ENCODE data around the gene GFRA4. TPM values are rescaled to one million over a fixed set of nuclear protein-coding genes. Genes with fewer than 3 reads are reported as not detected.

The GFRA4 gene
- polyA plus RNA-seq, 1 of the 3 experiments (the other 2 are of a cell fraction): not detected

DNA sequence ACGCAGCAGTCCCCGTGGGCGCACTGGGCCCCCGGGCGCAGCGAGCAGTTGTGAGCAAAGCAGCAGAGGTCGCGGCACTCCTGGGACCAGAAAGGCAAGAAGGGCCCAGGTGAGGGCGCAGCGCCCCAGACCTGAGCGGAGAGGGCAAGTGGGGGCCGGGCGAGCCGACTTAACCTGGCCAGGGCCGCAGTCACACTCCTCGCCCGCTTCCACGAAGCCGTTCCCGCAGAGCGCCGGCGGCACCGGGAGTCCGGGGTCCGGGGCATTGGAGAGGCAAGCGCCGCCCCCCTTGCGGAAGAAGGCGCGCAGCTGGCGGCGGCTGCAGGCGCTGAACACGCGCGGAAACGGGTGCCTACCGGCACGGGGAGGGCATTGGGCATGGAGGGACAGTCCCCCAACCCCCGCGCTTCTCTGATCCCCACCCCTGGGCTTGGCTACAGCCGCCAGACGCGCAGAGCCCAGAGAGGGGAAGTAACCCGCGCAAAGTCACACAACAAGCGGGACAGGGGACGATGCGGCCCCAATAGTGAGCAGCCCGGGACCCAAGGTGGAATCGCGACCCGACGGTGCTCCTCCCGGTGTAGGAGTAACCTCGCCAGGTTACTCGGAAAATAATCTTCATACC, 9.5 kb upstream of the GFRA4 start:
- Histone ChIP-seq H3K4me2 (no peak overlapping the region; the same call in 1 of the 2 replicates), H3K79me2 (ENCODE audit: insufficient read depth) (no peaks in the 10 kb centered on the region), H2AFZ (ENCODE audit: low read depth) (no peak overlapping the region), H3K27me3 (ENCODE audit: insufficient read depth) (peaks cover 49% of the 10 kb centered on the region), H3K9me3 (no peaks in the 10 kb centered on the region), H3K36me3 (replicated peaks in 1 of 2; ENCODE audit: control insufficient read depth in 1 of 2, insufficient read depth in 2 of 2, low read length in 1 of 2) (no peaks in the 10 kb centered on the region), H3K4me3 (ENCODE audit: low read depth in 2 of 2, low read length in 1 of 2) (no peak overlapping the region; a peak in 1 of 4 replicates), H4K20me1 (ENCODE audit: insufficient read depth) (no peaks in the 10 kb centered on the region), H3F3A (replicated peaks; ENCODE audit: insufficient read depth) (peaks cover 3% of the 10 kb centered on the region), H3K9me2 (no peaks in the 10 kb centered on the region), H3K4me1 (ENCODE audit: control insufficient read depth in 1 of 2, insufficient read depth in 2 of 2, low read depth in 1 of 2, low read length in 1 of 2) (peaks cover 3 to 6% of the 10 kb centered on the region in 2 experiments; a peak in 2 of 4 replicates), H3K9ac (no peak overlapping the region), H3K27ac (ENCODE audit: low read depth in 2 of 2, low read length in 1 of 2) (no peak overlapping the region)
- no peak for DNase-seq
- WGBS (ENCODE audit: low lambda C conversion rate): 7% methylated on average over 27 of the region's 58 CpGs
- ChIA-PET CTCF (interaction anchor here (1.0 to 18.7 kb wide), 11 partner anchors 10 to 183 kb away, joined by 3 to 301 read pairs (median 5); partner anchors contain the start of genes ADISSP, AP5S1, GFRA4 and SIGLEC1), POLR2A (no interaction called here)
- TF ChIP-seq MEF2A (IDR thresholded peaks at IDR 0.05; ENCODE audit: borderline replicate concordance, low read depth) (no peak), FOXM1 (IDR thresholded peaks at IDR 0.05; ENCODE audit: low read depth) (no peak)

DNA sequence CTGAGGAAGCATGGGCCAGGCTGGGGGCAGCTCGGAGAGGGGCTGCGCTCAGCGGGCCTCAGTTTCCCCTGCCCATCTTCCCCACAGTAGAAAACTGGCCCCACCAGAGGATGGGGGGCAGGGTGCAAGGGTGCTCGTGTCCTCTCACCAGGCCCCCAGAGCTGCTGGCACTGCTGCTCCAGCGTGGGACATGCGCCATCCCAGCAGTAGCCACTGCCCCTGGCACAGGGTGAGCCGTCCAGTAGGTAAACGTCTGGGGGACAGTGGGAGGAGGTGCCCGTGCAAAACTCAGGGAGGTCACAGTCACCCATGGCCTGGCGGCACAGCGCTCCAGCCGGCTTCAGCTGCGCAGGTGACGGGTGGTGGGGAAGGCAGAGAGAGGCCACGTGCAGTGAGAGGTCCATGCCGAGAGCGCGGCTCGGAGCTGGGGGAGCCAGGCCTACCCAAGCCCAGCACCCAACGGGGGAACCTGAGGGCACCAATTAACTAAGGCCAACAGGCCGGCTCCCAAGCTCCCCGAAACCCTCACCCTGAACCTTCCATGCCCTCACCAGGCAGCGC, 8.9 kb upstream of the GFRA4 start:
- Histone ChIP-seq H3K27ac (ENCODE audit: low read depth in 2 of 2, low read length in 1 of 2) (no peak overlapping the region), H3K9ac (no peak overlapping the region), H3K4me1 (ENCODE audit: control insufficient read depth in 1 of 2, insufficient read depth in 2 of 2, low read depth in 1 of 2, low read length in 1 of 2) (peaks cover 3% of the 10 kb centered on the region in 2 experiments; a peak in 2 of 4 replicates), H3F3A (replicated peaks; ENCODE audit: insufficient read depth) (peaks cover 2% of the 10 kb centered on the region), H3K4me2 (no peak overlapping the region; the same call in 1 of the 2 replicates), H3K27me3 (ENCODE audit: insufficient read depth) (peaks cover 49% of the 10 kb centered on the region), H3K79me2 (ENCODE audit: insufficient read depth) (no peaks in the 10 kb centered on the region), H3K4me3 (ENCODE audit: low read depth in 2 of 2, low read length in 1 of 2) (no peak overlapping the region; a peak in 1 of 4 replicates), H2AFZ (ENCODE audit: low read depth) (no peak overlapping the region), H3K9me2 (no peaks in the 10 kb centered on the region), H4K20me1 (ENCODE audit: insufficient read depth) (no peaks in the 10 kb centered on the region), H3K9me3 (no peaks in the 10 kb centered on the region), H3K36me3 (replicated peaks in 1 of 2; ENCODE audit: control insufficient read depth in 1 of 2, insufficient read depth in 2 of 2, low read length in 1 of 2) (no peaks in the 10 kb centered on the region)
- ChIA-PET POLR2A (no interaction called here), CTCF (interaction anchor here (1.0 to 18.7 kb wide), 12 partner anchors 9 to 148 kb away, joined by 3 to 301 read pairs (median 5); partner anchors contain the start of genes ADISSP, AP5S1, GFRA4 and SIGLEC1)
- 31% methylated on average over 9 of the region's 23 CpGs for WGBS (ENCODE audit: low lambda C conversion rate)
- DNase-seq: peak; percentile 24
- TF ChIP-seq EZH2phosphoT487 (IDR thresholded peaks at IDR 0.05; ENCODE audit: borderline replicate concordance, low read depth) (no peak), RAD21 (IDR thresholded peaks at IDR 0.05; ENCODE audit: low read length) (no peak), MXI1 (IDR thresholded peaks at IDR 0.05; ENCODE audit: low read depth, low read length) (no peak), ELF1 (IDR thresholded peaks at IDR 0.05) (no peak), FOXM1 (IDR thresholded peaks at IDR 0.05; ENCODE audit: low read depth) (no peak), NFIC (IDR thresholded peaks at IDR 0.05; ENCODE audit: borderline replicate concordance) (no peak), TAF1 (IDR thresholded peaks at IDR 0.05; ENCODE audit: borderline replicate concordance, low read depth, low read length) (no peak), MEF2A (IDR thresholded peaks at IDR 0.05; ENCODE audit: borderline replicate concordance, low read depth) (no peak), SIN3A (IDR thresholded peaks at IDR 0.05; ENCODE audit: borderline replicate concordance, low read depth, low read length) (no peak)
- TF ChIP-seq, protein P1, sequence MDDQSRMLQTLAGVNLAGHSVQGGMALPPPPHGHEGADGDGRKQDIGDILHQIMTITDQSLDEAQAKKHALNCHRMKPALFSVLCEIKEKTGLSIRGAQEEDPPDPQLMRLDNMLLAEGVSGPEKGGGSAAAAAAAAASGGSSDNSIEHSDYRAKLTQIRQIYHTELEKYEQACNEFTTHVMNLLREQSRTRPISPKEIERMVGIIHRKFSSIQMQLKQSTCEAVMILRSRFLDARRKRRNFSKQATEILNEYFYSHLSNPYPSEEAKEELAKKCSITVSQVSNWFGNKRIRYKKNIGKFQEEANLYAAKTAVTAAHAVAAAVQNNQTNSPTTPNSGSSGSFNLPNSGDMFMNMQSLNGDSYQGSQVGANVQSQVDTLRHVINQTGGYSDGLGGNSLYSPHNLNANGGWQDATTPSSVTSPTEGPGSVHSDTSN (IDR thresholded peaks at IDR 0.05): no peak
